CD4-positive, alpha-beta T cell (primary cell): ENCODE data around the gene TLE1. TPM values are rescaled to one million over a fixed set of nuclear protein-coding genes. Genes with fewer than 3 reads are reported as not detected.

Experiments
- ATAC-seq: fragments of 200-7000 bp; cut with Tn5 transposase; one replicate; pipeline ENCODE4 v1.10.0; 2022; ENCODE audit warnings: mild to moderate bottlenecking; ENCODE audit not compliant: poor library complexity
- CTCF ChIA-PET: fragments of 350-600 bp; sonication (Branson Sonifier 250); formaldehyde crosslinking; loops from one replicate; lab custom pipeline; 2021; ENCODE audit warnings: antibody characterized with exemption, inconsistent platforms; lab: Charles Lee
- POLR2A ChIA-PET: fragments of 350-600 bp; sonication (Branson Sonifier 250); formaldehyde crosslinking; loops from one replicate; lab custom pipeline; 2021; ENCODE audit warnings: antibody characterized with exemption, inconsistent platforms; lab: Charles Lee
- DNase-seq, 14 experiments: peaks; one replicate each; pipeline ENCODE4 v3.0.0-alpha.2; 2013 to 2020; ENCODE audit warnings: mixed read lengths in 2 of 14
- H3K27ac ChIP-seq, 2 donors: one replicate each; pipeline versions ENCODE4 v1.5.1 to v1.7.0; 2013; ENCODE audit warnings: low read length in 2 of 2, low read depth in 1 of 2, mild to moderate bottlenecking in 1 of 2
- H3K27me3 ChIP-seq, 2 experiments: 1 replicate in 1 of 2; 2 replicates in 1 of 2; pipeline versions ENCODE4 v1.6.1 to v1.7.0; 2013; ENCODE audit warnings: low read length in 2 of 2, control low read depth in 1 of 2, mild to moderate bottlenecking in 1 of 2, moderate library complexity in 1 of 2; ENCODE audit not compliant: insufficient read depth in 2 of 2, control insufficient read depth in 1 of 2
- H3K36me3 ChIP-seq: one replicate; pipeline ENCODE4 v1.6.1; 2013; ENCODE audit warnings: low read length, control low read depth; ENCODE audit not compliant: insufficient read depth
- H3K4me1 ChIP-seq: one replicate; pipeline ENCODE4 v1.6.1; 2013; ENCODE audit warnings: low read length, control low read depth; ENCODE audit not compliant: insufficient read depth
- H3K4me3 ChIP-seq: one replicate; pipeline ENCODE4 v1.5.1; 2013; ENCODE audit warnings: mild to moderate bottlenecking, low read length, moderate library complexity
- H3K9me3 ChIP-seq, 2 experiments: 1 replicate in 1 of 2; 2 replicates in 1 of 2; pipeline versions ENCODE4 v1.6.1 to v1.7.0; 2013; ENCODE audit warnings: low read length in 2 of 2, mild to moderate bottlenecking in 2 of 2, control low read depth in 1 of 2, moderate library complexity in 1 of 2; ENCODE audit not compliant: control insufficient read depth in 1 of 2, insufficient read depth in 1 of 2
- H3K27ac Mint-ChIP-seq: one replicate; pipeline ENCODE4 v1.8.0; 2020; ENCODE audit warnings: mixed read lengths
- H3K27me3 Mint-ChIP-seq: one replicate; pipeline ENCODE4 v1.8.0; 2021; ENCODE audit warnings: mixed read lengths
- H3K36me3 Mint-ChIP-seq: one replicate; pipeline ENCODE4 v1.8.0; 2021; ENCODE audit warnings: low read depth, mixed read lengths
- H3K4me1 Mint-ChIP-seq: one replicate; pipeline ENCODE4 v1.8.0; 2021; ENCODE audit warnings: low read depth, mixed read lengths
- H3K4me3 Mint-ChIP-seq: one replicate; pipeline ENCODE4 v1.8.0; 2020; ENCODE audit warnings: mild to moderate bottlenecking, mixed read lengths
- H3K9me3 Mint-ChIP-seq: one replicate; pipeline ENCODE4 v1.8.0; 2020; ENCODE audit warnings: mixed read lengths
- intact Hi-C, 2 experiments: fragments of 100-400 bp; cut with DNase I in 1 of 2; cut with micrococcal nuclease in 1 of 2; formaldehyde crosslinking; loops; one replicate each; pipeline versions ENCODE4 v1.15.1 to v1.9.0; 2023 to 2025; cut with DNase I, micrococcal nuclease
- total RNA-seq, 174 experiments: library from RNA in 2 of 174; stranded (reverse) in 2 of 174; gene quantifications; one replicate each; pipeline ENCODE4 v1.2.3 and lab custom pipeline; 2021 to 2026
- TF ChIP-seq, protein P1 (sequence below): fragments of 200-600 bp; IDR thresholded peaks from one replicate; pipeline ENCODE4 v1.8.0; 2022; ENCODE audit warnings: antibody characterized with exemption, mild to moderate bottlenecking

Gene TLE1
- total RNA-seq, 2 experiments from 2014 or later = 3.4 to 3.5 TPM

DNA sequence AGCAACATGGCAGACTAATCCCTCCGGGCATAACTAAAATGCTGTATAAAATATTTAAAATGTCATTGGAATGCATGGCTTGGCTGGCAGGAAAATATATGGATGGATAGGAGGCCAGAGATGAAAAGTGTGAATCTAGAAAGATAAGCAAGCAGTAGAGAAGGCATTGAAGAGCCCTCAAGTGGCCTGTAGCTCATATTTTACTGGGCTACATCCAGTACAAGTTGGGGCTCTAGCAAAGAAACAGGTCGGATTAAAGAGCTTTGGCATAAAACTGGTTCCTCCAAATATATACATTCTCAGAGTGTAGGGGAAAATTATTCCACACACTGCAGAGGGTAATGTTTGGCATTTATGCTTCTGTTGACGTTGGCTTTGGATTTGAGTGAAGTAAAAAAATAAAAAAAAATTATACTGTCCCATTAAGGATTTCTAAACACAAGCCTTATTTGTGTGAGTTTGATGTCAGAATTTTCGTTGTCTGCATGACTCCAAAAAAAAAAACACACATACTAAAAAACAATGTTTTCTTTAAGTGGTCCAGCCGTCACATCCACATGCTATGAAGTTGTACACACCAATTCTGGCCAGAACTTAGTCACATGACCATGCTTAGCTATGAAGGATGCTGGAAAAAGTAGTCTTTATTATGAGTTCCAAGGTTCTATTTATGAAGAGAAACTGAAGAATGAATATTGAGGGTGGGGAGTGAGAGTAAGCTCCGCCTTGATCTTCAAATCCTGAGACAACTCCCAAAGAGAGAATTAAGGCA lies 147.0 kb downstream of the TLE1 start:
- H3K4me1 Mint-ChIP-seq = no peaks in the 10 kb centered on the region
- Histone ChIP-seq H3K4me1 (no peaks in the 10 kb centered on the region), H3K36me3 (no peaks in the 10 kb centered on the region), H3K27ac (no peak overlapping the region), H3K4me3 (no peak overlapping the region), H3K27me3 (no peaks in the 10 kb centered on the region), H3K9me3 (no peaks in the 10 kb centered on the region)
- H3K9me3 Mint-ChIP-seq = no peaks in the 10 kb centered on the region
- ChIA-PET CTCF (no interaction called here), POLR2A (no interaction called here)
- intact Hi-C loops = no loop called here
- no peak overlapping the region for H3K27ac Mint-ChIP-seq
- ATAC-seq (no peak), DNase-seq (no peak)
- no peaks in the 10 kb centered on the region for H3K27me3 Mint-ChIP-seq
- no peaks in the 10 kb centered on the region for H3K36me3 Mint-ChIP-seq
- TF ChIP-seq, protein P1, sequence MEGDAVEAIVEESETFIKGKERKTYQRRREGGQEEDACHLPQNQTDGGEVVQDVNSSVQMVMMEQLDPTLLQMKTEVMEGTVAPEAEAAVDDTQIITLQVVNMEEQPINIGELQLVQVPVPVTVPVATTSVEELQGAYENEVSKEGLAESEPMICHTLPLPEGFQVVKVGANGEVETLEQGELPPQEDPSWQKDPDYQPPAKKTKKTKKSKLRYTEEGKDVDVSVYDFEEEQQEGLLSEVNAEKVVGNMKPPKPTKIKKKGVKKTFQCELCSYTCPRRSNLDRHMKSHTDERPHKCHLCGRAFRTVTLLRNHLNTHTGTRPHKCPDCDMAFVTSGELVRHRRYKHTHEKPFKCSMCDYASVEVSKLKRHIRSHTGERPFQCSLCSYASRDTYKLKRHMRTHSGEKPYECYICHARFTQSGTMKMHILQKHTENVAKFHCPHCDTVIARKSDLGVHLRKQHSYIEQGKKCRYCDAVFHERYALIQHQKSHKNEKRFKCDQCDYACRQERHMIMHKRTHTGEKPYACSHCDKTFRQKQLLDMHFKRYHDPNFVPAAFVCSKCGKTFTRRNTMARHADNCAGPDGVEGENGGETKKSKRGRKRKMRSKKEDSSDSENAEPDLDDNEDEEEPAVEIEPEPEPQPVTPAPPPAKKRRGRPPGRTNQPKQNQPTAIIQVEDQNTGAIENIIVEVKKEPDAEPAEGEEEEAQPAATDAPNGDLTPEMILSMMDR = no peak
- H3K4me3 Mint-ChIP-seq = no peak overlapping the region

DNA sequence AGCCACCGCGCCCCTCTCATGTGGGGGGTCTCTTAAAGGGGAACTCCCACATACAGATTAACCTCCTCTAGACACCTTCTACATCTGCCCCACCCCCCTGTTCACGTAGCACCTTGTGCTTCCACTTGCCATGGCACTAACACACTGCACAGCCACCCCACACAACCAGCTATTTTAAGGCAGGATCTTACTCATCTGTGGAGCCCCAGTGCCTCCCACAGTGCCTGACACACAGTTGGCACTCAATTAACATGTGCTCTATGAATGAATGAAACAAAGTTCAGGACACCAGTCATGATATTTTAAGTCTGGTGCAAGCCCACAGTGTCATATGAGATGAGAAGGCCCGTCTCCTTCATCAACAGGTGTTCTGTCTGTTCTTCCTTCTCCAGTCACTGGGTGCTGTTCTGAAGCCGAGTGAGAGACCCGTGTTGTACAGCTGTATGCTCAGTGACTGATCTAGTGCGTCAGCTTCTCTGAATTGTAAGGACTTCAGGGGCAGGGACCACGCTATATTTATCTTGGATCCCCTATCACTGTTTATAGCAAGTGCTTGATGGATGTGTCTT lies 149.1 kb downstream of the TLE1 start:
- Histone ChIP-seq H3K27me3 (no peaks in the 10 kb centered on the region), H3K27ac (no peak overlapping the region), H3K9me3 (no peaks in the 10 kb centered on the region), H3K4me1 (no peaks in the 10 kb centered on the region), H3K4me3 (no peak overlapping the region), H3K36me3 (no peaks in the 10 kb centered on the region)
- ATAC-seq (no peak), DNase-seq (no peak)
- H3K36me3 Mint-ChIP-seq = no peaks in the 10 kb centered on the region
- no peaks in the 10 kb centered on the region for H3K27me3 Mint-ChIP-seq
- ChIA-PET POLR2A (no interaction called here), CTCF (no interaction called here)
- H3K4me3 Mint-ChIP-seq = no peak overlapping the region
- intact Hi-C loops = no loop called here
- H3K27ac Mint-ChIP-seq = no peak overlapping the region
- H3K9me3 Mint-ChIP-seq = no peaks in the 10 kb centered on the region
- TF ChIP-seq, protein P1 = no peak
- H3K4me1 Mint-ChIP-seq = no peaks in the 10 kb centered on the region

DNA sequence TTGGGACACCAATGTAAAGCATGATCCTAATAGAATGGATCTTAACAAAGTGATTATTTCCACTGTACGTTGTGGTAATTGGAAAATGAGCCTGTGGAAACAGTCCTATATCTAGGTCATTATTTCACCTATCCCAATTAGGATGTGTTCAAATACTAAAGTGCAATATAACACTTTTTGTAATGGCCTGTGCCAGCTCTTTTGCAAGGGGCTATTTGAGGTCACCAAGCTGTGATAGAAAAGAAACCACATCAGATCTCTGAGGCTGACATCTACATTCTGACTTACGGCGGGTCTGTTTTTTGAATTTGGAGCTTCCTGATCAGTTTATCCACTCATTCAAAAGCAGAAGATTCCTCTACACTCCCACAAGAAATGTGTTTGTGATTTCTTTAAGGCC lies 150.0 kb downstream of the TLE1 start:
- TF ChIP-seq, protein P1 = no peak
- Histone ChIP-seq H3K9me3 (no peaks in the 10 kb centered on the region), H3K27me3 (no peaks in the 10 kb centered on the region), H3K4me1 (no peaks in the 10 kb centered on the region), H3K4me3 (no peak overlapping the region), H3K27ac (no peak overlapping the region), H3K36me3 (no peaks in the 10 kb centered on the region)
- intact Hi-C loops = no loop called here
- Mint-ChIP-seq H3K36me3 (no peaks in the 10 kb centered on the region), H3K9me3 (no peaks in the 10 kb centered on the region), H3K27ac (no peak overlapping the region), H3K4me3 (no peak overlapping the region), H3K27me3 (no peaks in the 10 kb centered on the region), H3K4me1 (no peaks in the 10 kb centered on the region)
- DNase-seq (no peak), ATAC-seq (no peak)
- POLR2A ChIA-PET = no interaction called here
- CTCF ChIA-PET = no interaction called here
